ENCODE results near the gene ZEB1.
"Not testable (repeated sequence)": the region's sequence is repeated elsewhere in the genome, so short reads cannot be mapped to it uniquely, and the experiment has no call there.

The ZEB1 gene

DNA sequence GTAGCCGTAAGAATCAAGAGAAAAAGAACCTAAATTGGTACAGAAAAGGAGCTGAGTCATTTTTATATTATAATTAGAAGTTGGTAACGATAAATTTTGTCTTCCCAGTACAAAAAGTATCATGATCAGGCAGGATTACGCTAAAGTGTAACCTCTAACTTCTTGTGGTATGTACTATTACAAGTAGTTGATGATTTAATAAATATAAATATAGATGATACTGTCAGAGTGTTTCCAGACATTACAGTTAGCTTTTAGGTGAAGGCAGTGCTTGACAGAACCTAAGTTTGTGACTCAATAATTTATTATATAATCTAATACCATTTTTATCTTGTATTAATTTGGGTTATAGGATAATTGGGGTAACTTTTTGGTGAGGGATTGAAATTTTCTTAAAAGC is 53.4 kb downstream of the ZEB1 start:
- no peak for FAIRE-seq

- no peak for FAIRE-seq
Measured at GRCh38 chr10:31374146-31374696, 55.2 kb downstream of the ZEB1 start.

DNA sequence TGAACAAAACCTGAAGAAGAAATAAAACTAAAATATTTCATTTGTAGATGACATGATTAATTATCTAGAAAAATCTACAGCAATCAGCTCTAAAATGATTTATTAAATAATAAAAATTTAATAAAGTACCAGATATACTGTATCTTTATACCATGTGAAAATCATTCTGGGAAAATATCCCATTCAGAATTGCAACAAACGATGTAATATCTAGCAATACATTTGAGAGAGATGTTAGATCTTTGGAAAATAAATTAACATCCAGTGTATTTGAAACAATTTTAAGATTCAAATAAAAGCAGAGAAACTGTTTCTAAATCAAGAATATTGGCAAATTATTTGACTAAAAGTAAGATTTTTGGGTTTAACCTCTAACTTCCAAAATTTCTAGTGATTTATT is 62.2 kb downstream of the ZEB1 start:
- FAIRE-seq, result no peak

GRCh38 chr10:31381766-31382316 is 62.8 kb downstream of the ZEB1 start:
- FAIRE-seq, result no peak

- FAIRE-seq, result no peak
Measured at GRCh38 chr10:31383810-31384588, 65.0 kb downstream of the ZEB1 start.

- no peak for FAIRE-seq
Measured at GRCh38 chr10:31384589-31384949, 65.6 kb downstream of the ZEB1 start.

GRCh38 chr10:31390804-31391203 is 71.8 kb downstream of the ZEB1 start:
- FAIRE-seq, result no peak

DNA sequence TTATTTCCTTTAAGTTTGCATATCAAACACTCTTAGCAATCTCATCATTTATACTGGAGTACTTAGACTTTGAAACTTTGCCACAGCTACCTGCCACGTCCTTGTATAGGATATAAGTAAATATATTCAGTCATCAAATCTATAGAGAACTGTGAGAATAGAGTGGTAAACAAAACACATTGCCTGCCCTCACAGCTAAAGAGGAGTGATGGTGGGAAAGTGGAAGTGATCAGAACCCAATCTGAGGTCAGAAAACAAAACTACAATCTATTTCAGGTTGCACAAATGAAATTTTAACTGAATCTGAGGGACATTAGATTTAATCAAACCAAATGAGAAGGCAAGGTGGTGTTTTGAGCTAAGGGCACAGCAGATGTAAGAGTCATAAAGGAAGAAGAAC is 74.8 kb downstream of the ZEB1 start:
- FAIRE-seq, result no peak

GRCh38 chr10:31395695-31396094 is 76.7 kb downstream of the ZEB1 start:
- FAIRE-seq, result no peak

- FAIRE-seq, result no peak
Measured at GRCh38 chr10:31396376-31396775, 77.4 kb downstream of the ZEB1 start.

- peak; percentile 58 for FAIRE-seq
Measured at GRCh38 chr10:31397852-31398251, 78.8 kb downstream of the ZEB1 start.

DNA sequence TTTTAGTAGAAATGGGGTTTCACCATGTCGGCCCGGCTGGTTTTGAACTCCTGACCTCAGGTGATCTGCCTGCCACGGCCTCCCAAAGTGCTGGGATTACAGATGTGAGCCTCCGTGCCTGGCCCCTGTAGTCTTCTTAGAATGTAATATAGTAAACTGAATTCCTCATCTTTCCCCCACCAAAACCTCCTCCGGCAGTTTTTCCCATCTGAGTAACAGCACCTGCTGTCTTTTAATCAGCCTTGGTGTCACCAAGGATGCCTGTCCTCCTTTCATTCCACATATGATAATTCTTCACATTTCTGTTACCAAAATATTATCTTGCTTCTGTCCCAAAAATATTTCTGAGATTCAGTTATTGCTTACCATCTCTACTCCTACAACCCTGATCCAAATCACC is 80.2 kb downstream of the ZEB1 start:
- FAIRE-seq, result no peak

DNA sequence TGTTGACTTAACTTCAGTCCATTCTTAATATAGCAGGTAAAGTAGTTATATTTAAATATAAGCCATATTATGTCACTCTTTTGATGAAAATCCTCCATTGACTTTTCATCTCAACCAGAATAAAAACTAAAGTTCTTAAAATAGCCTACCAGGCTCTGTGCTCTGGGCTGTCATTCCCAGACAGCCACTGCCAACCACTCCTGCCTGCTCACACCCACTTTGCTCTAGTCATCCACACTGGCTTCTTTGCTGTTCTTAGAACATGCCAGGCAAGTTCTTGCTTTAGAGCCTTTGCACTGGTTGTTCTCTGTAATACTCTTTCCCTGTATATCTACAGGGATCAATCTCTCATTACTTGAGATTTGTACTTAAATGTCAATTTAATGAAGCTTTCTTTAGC is 80.6 kb downstream of the ZEB1 start:
- FAIRE-seq, result no peak

DNA sequence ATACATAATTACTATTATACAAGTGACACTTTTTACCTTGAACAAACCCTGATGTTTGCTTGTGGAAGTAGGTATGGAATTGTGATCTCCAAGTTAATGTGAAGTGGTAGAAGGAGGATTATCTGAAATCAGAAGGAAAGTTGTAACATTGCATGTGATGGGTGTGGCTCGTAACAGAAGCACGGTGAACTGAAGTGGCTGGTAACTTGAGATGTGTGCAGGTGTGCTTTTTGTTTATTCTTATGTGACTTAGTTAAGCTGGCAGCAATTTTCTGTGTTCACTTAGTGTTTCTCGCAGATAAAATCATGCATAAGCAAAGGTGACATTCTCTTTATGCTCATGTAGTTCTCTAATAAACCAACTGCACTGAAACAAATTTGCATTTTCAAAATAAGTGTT is 82.3 kb downstream of the ZEB1 start:
- no peak for FAIRE-seq

DNA sequence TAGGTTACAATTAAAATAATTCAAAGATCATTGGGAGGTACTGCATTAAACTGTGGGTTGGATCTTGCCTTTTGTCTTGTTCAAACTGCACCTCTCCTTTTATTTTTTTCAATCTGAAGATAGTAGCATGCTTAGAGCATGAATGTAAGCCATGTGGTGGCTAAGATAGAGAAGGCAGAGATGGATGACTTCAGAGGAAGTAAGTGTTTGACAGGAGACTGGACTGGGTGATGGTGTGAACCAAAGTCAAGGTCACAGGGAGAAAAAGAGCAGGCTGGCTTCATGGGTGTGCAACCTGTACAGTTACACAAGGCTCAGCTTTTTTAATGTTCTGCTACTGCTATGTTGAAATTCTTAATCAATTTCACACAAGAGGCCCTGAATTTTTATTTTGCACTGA is 85.6 kb downstream of the ZEB1 start:
- FAIRE-seq, result no peak

DNA sequence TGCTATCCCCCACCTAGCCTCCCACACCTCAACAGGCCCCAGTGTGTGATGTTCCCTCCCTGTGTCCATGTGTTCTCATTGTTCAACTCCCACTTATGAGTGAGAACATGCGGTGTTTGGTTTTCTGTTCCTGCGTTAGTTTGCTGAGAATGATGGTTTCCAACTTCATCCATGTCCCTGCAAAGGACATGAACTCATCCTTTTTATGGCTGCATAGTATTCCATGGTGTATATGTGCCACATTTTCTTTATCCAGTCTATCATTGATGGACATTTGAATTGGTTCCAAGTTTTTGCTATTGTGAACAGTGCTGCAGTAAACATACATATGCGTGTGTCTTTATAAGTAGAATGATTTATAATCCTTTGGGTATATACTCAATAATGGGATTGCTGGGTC is 86.8 kb downstream of the ZEB1 start:
- FAIRE-seq, result not testable (repeated sequence)

DNA sequence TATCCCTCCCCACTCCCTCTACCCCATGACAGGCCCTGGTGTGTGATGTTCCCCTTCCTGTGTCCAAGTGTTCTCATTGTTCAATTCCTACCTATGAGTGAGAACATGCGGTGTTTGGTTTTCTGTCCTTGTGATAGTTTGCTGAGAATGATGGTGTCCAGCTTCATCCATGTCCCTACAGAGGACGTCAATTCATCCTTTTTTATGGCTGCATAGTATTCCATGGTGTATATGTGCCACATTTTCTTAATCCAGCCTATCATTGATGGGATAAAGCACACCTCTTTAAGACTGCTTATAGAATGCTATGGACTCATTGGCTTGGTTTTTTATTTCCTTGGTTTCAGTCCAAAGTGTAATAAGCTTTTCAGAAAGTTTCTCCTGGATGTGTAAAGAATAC is 93.4 kb downstream of the ZEB1 start:
- FAIRE-seq, result not testable (repeated sequence)

- FAIRE-seq, result no peak
Measured at GRCh38 chr10:31413325-31413724, 94.3 kb downstream of the ZEB1 start.

DNA sequence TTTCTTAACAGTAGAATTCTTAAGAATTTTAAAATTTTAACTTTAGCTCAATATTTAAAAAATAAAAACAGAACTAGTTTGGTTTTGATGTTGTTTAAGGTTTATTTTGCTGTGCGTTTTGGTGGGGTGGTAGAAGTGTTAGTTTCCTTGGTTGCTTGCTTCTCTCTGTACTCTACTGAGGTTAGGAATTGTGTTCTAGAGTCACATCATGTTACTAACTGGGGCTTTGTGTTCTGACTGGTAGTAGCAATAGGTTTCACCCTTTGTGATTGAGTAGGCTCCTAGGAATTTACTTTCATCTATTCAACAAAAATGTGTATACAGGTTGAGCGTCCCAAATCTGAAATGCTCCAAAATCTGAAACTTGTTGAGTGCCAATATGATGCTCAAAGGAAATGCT is 99.5 kb downstream of the ZEB1 start:
- FAIRE-seq, result no peak

- FAIRE-seq, result no peak
Measured at GRCh38 chr10:31419394-31420063, 100.5 kb downstream of the ZEB1 start.

GRCh38 chr10:31421322-31421721 is 102.3 kb downstream of the ZEB1 start:
- FAIRE-seq, result no peak

DNA sequence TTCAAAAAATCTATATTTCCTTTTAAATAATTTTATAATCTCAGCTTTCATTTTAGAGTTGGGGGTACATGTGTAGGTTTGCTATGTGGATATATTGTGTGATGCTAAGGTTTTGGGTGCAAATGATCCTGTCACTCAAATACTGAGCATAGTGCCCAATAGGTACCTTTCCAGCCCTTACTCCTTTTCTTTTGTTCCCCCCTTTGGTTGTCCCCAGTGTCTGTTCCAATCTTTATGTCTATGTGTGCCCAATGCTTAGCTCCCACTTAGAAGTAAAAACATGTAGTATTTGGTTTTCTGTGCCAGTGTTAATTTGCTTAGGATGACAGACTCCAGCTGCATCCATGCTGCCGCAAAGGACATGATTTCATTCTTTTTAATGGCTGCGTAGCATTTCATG is 103.6 kb downstream of the ZEB1 start:
- FAIRE-seq, result no peak

GRCh38 chr10:31424473-31424872 is 105.5 kb downstream of the ZEB1 start:
- FAIRE-seq, result no peak

DNA sequence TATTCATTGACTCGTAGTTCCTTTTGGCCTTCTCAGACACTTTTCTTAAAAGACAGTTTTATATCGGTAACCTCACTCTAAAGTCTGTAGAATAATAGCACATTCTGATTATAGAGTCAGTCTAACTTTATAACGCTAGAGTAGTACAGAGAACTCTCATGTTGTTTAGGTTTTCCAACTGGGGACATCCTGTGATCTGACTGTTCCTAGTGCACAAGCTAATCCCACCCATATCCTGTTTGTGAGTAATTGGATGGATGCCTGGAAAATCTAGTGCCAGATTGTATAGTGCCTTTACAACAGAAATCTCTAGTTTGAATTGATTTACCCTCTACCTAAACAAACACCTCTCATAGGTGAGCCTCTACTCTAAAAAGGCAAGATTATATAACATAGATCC is 107.4 kb downstream of the ZEB1 start:
- no peak for FAIRE-seq

All from colon (tissue), 2 donors.